ENCODE results near the gene ALOXE3. TPM values are rescaled to one million over a fixed set of nuclear protein-coding genes. Genes with fewer than 3 reads are reported as not detected.

Gene ALOXE3
- total RNA-seq, 2 experiments from 2014 or later: 0.09 TPM; not detected in 1

DNA sequence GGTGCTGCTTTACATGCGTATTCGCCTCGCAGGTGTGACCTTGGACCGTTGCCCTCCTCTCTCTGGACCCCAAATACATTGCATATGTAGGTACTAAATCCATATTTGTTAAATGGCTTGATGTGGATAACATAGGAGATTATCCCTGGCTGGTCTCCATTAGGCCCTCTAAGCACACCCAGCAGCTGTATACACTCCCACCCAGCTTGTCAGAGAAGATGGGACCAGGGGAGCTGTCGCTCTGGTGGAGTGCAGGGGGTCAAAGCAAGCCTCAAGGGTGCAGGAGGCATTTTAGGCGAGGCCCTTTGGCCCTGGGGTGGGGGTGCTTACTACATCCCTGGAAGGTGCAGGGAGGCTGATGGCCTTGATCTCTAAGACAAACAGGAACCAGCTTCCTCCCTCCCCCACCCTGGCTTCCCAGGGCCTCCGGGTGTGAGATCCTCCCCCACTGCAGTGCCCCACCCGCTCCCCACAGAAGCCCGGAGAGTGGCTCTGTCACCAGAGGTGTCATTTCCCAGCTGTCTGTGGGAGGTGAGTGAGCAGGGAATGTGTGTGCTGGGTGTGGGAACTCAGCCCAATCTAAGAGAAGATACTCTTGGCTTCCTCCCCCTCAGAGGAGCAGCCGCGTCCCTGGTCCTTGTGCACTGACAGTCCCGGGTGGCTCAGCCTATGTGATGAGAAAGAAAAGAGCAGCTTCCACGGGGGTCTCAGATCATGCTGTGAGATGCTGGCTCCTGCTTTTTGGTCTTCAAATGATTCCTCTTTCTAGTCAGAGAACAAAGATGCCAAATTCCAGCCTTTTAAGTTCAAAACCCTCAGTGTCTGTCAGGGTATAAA lies 45.9 kb upstream of the ALOXE3 start:
- peak overlapping the region; percentile 99 for H3K27ac Mint-ChIP-seq
- DNase-seq (peak; percentile 88), ATAC-seq (peak; percentile 64)
- ChIA-PET CTCF (interaction anchor here (0.6 to 1.3 kb wide), 7 partner anchors 9 to 82 kb away, joined by 3 to 4 read pairs (median 3); partner anchors contain the start of gene ALOXE3), POLR2A (interaction anchor here (0.7 to 22.8 kb wide), 17 partner anchors 8 to 478 kb away, joined by 3 to 476 read pairs (median 5); partner anchors contain the start of genes AURKB, HES7 and TMEM107)
- peaks cover 23% of the 10 kb centered on the region for H3K36me3 Mint-ChIP-seq (ENCODE audit: low read depth)
- peaks cover 49% of the 10 kb centered on the region for H3K4me1 Mint-ChIP-seq (ENCODE audit: low read depth)
- intact Hi-C loops (cut with micrococcal nuclease): no loop called here
- H3K9me3 Mint-ChIP-seq: no peaks in the 10 kb centered on the region
- peak overlapping the region; percentile 77 for H3K4me3 Mint-ChIP-seq
- H3K27me3 Mint-ChIP-seq: no peaks in the 10 kb centered on the region
- TF ChIP-seq, protein P1, sequence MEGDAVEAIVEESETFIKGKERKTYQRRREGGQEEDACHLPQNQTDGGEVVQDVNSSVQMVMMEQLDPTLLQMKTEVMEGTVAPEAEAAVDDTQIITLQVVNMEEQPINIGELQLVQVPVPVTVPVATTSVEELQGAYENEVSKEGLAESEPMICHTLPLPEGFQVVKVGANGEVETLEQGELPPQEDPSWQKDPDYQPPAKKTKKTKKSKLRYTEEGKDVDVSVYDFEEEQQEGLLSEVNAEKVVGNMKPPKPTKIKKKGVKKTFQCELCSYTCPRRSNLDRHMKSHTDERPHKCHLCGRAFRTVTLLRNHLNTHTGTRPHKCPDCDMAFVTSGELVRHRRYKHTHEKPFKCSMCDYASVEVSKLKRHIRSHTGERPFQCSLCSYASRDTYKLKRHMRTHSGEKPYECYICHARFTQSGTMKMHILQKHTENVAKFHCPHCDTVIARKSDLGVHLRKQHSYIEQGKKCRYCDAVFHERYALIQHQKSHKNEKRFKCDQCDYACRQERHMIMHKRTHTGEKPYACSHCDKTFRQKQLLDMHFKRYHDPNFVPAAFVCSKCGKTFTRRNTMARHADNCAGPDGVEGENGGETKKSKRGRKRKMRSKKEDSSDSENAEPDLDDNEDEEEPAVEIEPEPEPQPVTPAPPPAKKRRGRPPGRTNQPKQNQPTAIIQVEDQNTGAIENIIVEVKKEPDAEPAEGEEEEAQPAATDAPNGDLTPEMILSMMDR (IDR thresholded peaks at IDR 0.05): no peak

DNA sequence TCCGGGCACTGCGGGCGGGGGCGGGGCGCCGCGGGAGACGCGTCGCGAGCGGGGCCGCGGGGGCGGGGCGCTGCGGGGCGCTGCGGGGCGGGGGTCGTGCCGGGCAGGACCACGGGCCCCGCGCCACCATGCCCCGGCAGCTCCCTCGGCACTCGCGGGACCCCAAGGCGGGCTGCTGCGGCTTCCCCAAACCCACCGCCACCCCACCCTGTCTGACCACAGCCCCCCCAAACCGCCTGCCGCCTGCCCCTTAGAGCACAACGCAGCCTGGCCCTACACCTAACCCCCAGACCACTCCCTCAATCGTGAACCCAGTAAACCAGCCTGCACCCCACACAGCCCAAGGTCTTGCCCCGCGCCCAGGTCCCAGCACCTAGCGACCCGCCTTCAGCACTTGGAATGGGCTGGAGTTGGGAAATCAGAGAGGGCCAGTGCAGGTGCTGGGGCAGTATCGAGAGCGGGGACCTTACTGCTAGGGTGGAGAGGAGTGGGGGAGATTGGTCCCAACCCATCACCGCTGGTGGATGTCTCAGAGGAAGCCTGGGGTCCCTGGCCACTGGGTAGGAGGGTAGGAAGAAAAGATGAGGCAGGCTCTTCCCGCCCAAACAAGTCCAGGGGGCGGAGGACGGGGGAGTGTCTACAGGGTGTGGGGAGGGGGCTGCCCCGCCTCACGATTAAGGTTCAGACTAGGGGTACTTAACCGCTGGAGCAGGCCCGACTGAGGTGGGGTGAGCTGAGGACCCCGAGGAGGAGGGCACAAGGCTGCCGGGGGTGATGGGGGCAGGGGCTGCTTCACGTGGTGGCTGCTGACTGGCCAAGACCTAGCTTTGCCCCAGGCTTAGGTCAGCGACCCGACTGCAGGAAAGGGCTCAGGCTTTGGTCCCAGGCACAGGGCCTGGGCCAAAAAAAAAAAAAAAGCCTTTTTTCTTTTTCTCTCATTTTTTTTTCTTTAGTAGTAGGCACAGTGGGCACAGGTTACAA lies 45.0 kb upstream of the ALOXE3 start:
- intact Hi-C loops (cut with micrococcal nuclease): no loop called here
- peak; percentile 57 for DNase-seq
- Mint-ChIP-seq H3K4me3 (peak overlapping the region; percentile 88), H3K36me3 (ENCODE audit: low read depth) (peaks cover 29% of the 10 kb centered on the region), H3K4me1 (ENCODE audit: low read depth) (peaks cover 56% of the 10 kb centered on the region), H3K9me3 (no peaks in the 10 kb centered on the region), H3K27ac (peak overlapping the region; percentile 99), H3K27me3 (no peaks in the 10 kb centered on the region)
- ChIA-PET POLR2A (interaction anchor here (0.7 to 22.8 kb wide), 21 partner anchors 9 to 477 kb away, joined by 3 to 476 read pairs (median 5); partner anchors contain the start of genes AURKB, BORCS6, HES7 and TMEM107), CTCF (interaction anchor here (0.9 to 3.2 kb wide), 7 partner anchors 10 to 83 kb away, joined by 3 to 11 read pairs (median 4); partner anchors contain the start of gene ALOXE3)
- peak; percentile 10 for ATAC-seq
- TF ChIP-seq, protein P1 (IDR thresholded peaks at IDR 0.05): no peak

DNA sequence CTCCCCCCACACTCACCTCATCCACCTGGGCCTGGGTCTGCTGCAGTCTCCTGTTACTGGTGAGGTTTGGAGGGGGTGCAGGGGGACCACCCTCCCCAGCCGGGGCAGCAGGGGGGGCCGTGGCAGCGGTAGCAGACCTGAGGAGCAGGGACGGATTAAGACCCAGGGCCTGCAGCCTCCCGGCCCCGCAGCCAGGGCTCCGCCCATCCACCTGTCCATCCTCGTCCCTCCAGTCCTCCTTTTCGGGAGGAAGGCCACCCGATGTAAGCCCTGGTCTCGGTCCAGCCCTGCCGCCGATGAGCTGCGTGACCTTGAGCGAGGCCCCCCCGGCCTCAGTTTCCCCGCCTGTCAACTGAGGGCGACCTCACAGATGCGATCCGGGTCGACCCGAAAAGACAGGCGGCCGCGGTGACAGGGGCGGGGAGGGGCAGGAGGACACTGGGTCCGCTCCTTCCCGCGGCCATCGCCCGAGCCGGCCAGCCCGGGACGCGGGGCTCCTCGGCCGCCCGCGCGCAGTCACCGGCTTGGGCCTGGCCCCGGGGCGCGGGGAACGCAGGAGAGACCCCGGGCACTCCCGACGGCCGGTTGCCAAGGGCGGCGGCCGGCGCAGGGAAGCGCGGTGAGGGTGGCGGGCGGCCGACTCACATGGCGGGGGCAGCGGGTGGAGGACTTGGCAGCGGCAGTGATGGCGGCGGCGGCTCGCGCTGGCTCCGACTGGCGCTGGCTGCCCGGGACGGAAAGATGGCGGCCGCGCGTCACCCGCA lies 44.1 kb upstream of the ALOXE3 start, which contains the start of gene VAMP2:
Gene VAMP2, minus strand, starts transcription at position 716 of the 764 bp plus-strand sequence. Its CDS starts 69 bp downstream, at position 647.
- ChIA-PET CTCF (interaction anchor here (3.2 kb wide), 1 partner anchor 44 kb away, joined by 11 read pairs; the partner anchor contains the start of gene ALOXE3), POLR2A (interaction anchor here (0.8 to 22.8 kb wide), 7 partner anchors 9 to 86 kb away, joined by 3 to 476 read pairs (median 13); partner anchors contain the start of genes BORCS6, CTC1 and HES7)
- Mint-ChIP-seq H3K27me3 (no peaks in the 10 kb centered on the region), H3K4me3 (peak within 1 kb of the TSS; percentile 88), H3K36me3 (ENCODE audit: low read depth) (peaks cover 30% of the 10 kb centered on the region), H3K27ac (peak within 1 kb of the TSS; percentile 99), H3K9me3 (no peaks in the 10 kb centered on the region), H3K4me1 (ENCODE audit: low read depth) (peaks cover 57% of the 10 kb centered on the region)
- TF ChIP-seq, protein P1 (IDR thresholded peaks at IDR 0.05): no peak
- ATAC-seq: peak; percentile 32
- intact Hi-C loops (cut with micrococcal nuclease): no loop called here
- DNase-seq: peak; percentile 86
